ENCODE results near the gene JMJD4.

DNA sequence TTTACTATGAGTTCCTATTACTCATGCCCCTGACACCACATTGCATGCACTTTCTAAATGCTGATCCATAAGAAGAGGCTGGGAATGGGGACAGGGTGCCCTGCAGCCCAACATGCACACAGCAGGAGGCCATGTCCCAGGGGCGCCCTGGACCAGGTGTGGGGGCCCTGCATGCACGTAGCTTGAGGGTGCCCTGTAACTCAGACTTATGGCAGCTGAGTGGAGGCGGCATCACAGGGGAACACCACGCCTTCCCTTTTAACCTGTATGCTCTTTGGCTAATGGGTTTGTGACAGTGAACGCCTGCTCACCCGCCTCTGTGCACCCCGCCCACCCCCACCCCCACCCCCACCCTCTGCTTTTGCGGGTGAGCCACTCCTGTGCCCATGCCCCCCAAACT lies 36.2 kb upstream of the JMJD4 start:
- TF ChIP-seq POLR2AphosphoS5 (IDR thresholded peaks at IDR 0.05; ENCODE audit: borderline replicate concordance, low read depth, low read length) (no peak), EZH2 (IDR thresholded peaks at IDR 0.05) (no peak), FOXP2 (optimal IDR thresholded peaks at IDR 0.05; ENCODE audit: control extremely low read depth, extremely low read length, insufficient read depth) (no peak)

Data from SK-N-MC (cell line).